ENCODE measurements around the gene ZDHHC8.
"Not testable (repeated sequence)": the region's sequence is repeated elsewhere in the genome, so short reads cannot be mapped to it uniquely, and the experiment has no call there.

The ZDHHC8 gene

DNA sequence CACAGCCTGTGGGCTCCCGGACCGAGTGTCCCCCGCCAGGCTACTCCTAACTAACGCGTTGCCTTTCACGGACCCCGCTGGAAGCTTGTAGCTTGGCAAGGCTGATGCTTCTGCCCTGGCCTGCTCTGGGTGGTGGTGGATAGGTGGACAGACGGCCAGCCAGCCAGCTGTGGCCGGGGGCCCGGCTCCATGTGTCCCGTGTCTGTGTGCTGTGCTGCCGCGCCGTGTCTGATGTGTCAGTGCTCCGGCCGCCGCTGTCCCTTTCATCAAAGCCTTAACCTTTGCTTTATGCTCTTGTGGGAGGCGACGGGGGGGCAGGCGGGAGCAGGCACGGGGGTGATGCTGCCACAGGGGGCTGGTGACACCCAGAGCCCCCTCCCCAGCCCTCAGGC is 14.2 kb downstream of the ZDHHC8 start:
- DNase-seq, result no peak

DNA sequence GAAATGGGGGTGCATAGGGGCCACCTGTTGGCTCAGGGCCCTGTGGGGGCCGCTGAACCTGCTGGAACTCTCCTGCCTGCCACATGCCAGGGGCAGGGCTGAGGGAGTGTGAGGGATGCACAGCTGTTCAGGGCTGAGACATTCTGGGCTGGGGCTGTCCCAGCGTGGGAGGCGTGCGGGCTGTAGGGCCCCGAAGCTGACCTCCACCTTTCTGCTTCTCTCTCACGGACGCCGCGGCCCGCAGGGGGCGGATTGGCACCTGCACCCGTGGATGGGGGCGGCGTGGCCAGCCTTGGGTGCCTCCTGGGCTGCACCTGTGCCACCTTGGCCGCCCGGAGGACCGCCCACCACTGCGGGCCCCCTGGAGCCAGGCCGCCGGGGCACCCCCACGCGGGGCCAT is 15.2 kb downstream of the ZDHHC8 start:
- no peak for DNase-seq

DNA sequence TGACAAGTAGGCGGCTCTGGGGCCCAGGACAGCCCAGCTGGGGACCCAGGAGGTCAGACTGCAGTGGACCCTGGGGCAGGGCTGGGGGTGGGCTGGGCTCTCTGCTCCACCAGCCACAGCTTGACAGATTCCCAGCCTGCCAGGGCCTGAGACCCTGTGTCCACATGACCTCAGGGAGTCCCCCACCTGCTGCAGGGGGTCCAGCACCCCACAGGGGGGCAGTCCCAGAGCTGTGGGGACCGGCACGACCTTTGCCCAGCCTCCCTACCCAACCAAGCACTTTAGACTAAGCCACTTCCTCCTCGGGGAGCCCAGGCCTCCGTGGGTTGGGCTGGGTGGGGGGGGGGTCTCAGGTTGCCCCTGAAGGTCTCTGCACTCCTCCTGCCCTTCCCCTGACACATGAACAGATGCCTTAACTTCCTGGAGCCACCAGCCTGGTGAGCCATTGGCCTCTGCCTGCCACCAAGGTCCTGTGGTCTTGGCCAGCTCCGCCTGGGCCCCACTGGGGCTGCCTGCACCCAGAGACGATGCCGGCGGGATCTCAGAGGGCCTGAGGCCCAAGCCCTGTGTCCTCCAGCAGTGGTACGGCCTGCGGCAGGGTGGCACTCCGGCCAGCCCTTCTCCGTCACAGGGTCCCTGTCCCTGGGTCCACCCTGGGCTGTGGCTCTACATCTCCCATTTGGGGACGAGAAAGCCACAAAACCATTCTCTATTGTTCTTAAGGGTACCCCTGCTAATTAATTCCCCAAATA is 15.8 kb downstream of the ZDHHC8 start:
- no peak for DNase-seq

DNA sequence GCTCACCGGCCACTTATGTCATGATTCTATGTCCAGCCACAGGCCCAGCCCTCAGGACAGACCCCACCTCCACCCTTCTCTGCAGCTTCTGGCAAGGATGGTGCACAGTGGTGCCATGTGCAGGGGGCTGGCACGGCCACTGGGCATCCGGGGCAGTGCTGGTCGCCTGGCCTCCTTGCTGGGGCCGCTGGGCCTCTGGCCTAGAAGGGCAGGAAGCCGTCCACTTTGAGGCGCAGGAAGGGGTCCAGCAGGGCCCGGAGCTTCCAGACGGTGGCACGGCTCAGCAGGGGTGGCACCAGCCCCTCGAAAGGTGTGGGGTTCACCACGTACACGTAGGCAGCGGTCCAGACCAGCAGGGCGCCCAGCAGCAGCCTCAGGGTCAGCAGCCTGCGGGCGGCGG is 16.8 kb downstream of the ZDHHC8 start:
- DNase-seq, result no peak

DNA sequence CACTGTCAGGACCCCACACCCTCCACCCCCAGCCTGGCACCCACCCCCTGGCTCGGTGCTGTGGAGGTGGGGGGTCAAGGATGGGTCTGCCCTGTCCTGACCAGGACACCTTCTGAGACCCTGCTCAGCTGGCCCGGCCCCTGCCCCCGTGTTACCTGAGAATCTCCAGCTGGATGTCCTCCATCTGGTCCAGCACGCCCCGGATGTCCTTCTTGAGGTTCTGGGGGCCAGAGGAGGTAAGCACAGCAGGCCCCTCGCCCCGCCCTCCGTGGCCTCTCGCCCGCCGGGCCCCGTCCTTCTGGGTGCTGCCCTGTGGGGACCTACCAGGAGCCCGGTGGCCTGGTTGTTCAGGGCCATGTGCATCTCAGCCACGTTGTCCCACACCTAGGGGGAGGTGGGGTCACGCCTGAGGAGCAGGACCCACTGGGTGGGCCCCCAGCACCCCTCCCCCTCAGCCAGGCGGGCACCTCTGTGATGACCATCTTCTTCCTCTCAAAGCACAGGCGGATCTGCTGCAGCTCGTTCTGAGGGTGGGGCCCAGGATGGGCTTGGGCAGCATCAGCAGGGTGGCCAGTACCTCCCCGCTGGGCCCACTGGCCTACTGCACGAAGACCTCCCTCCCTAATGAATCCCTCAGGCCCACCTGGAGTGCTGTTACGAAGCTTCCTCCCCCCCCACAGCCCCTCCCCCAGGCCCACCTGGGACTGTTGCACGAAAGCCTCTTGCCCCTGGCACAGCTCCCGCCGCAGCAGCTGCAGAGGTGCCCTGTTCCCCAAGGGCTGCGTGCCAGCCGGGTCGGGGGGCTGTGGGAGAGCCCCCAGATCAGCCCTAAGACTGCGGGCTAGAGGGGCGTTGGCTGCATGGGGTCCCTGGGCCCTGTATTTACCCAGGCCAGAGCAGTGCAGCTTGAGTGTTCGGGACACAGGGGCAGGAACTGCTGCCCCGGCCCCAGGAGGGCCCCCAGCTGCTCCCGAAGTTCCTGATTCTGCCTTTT is 17.9 kb downstream of the ZDHHC8 start:
- no peak for DNase-seq

DNA sequence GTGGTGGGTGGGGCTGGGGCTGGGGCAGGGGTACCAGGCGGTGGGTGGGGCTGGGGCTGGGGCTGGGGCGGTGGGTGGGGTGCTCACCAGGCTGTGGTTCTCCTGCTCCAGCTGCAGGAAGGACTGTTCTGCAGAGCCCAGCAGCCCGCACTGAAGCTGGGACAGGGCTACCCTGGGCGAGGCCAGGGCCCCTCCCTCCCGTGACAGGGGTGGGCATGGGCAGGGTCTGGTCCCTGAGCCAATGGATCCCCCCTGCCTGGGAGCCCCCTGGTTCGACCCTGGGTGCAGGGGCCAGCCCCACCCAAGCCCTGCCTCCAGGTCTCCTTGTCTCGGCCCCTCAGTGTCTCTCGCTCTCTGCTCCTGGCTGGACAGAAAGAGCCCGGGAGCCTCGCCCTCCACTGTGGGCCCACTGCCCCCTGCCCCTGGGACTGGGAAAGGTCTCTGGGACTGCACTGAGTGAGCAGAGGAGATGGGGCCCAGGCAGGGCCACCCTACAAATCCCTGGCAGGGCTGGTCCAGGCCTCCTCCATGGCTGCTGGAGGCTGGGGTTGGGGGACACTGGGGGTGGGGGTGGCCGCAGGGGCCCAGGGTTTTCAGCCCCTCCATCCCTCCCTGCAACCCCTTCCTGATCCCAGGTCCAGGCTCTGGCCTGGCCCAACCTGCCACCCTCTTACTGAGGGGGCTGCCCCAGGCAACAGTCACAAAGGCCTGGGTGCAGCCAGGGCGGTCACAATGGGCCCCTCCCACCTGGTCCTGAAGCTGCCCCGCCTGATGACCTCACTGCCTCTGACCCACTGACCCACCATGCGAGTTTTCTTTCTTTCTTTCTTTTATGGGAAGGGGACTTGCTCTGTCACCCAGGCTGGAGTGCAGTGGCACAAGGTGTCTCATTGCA is 19.0 kb downstream of the ZDHHC8 start, which contains the start of gene CCDC188:
CCDC188 (minus strand) TSS at position 675 of the 895 bp plus-strand sequence; CDS start at position 606, 69 bp downstream.
- DNase-seq, result no peak

DNA sequence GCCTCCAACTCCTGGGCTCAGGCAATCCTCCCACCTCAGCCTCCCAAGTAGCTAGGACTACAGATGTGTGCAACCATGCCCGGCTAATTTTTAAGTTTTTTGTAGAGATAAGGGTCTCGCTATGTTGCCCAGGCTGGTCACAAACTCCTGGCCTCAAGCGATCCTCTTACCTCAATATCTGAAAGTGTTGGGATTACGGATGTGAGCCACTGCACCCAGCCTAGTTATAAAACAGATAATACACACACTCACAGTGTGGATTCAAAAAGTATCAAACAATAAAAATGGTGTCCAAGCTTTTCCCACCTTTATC is 19.6 kb downstream of the ZDHHC8 start:
- DNase-seq, result no peak

DNA sequence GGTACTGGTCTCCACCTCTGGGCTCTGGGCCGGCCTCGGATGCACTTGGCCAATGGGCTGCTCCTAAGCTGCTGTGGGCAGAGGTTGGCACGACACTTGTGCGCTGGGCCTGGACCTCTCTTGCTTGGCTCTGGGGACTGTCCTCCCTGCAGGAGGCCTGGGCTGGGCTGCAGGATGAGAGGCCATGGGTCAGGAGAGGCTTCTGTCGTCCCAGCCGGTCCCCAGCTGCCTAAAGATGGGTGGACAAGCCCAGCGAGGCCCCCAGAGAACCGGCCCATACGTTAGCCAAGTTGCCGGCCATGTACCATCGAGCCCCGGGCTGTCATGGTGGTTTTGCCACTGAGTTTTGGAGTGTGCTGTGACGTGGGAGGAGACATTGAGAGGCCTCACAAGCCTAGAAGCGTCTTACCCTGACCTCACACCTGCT is 20.9 kb downstream of the ZDHHC8 start:
- DNase-seq, result no peak

DNA sequence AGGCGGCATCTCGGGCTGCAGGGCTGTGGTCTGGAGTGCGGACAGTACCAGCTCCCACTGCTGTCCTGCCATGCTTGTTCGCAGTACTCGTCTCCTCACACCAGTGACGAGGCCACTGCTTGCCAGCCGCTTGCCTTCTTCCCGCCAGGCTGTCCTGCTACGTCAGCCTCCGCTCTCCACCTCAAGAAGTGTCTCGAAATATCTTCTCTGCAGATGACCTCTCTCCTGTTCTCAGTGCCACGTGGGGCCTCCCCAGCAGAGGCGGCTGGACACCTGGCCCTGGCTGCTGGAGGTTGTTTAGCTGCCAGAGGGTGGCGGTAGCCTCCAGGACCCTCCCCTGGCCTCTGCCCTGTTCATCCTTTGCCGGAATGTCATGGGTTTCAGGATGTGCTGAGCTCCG is 22.3 kb downstream of the ZDHHC8 start:
- no peak for DNase-seq

DNA sequence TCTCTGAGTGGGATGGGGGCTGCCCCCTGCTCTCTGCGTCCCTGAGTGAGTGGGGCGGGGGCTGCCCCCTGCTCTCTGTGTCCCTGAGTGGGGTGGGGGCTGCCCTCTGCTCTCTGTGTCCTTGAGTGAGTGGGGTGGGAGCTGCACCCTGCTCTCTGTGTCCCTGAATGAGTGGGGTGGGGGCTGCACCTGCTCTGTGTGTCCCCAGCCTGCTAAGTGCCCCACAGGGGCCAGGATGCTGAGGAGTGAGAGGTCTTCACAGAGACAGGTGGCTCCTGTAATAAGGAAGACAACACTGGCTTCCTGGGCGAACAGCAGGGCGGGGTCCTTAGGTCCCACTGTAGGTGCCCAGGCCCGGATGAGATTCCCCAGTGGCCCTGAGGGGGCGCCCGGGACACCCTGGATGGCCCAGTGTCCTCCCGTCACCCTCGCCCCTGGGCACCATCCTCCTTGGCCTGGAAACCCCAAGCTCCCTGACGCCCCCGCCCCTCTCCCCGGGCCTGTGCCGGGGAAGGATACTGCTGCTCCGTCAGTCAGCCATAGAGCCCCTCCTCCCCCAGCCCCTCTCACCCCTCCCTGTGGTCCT is 23.1 kb downstream of the ZDHHC8 start:
- no peak for DNase-seq

DNA sequence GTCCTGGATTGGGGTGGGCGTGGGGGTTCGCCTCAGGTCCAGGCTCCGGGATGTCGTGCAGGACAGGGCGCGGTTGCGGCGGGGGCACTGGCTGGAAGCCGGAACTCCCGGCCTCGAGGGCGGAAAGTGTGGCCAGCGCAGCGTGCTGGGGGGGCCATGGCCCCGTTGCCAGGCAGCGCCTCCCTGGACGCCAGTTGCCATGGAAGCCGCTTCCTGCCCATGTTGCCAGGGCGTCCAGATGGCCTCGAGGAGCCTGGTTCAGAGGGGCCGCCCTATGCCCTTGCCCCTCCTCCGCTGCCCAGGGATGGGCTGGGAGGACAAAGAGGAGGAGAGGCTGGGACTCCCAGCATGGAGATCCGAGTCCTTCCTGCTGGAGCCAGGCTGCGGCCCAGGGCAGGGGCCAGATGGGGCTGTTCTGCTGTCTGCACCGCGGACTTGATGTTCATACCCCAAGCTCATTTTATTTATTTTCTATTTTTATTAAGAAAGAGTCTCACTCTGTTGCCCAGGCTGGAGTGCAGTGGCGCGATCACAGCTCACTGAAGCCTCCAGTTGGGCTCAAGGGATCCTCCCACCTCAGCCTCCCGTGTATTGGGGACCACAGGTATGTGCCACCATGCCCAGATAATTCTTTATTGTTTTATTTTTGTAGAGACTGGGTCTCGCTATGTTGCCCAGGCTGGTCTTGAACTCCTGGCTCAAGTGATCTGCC is 23.9 kb downstream of the ZDHHC8 start:
- DNase-seq, result no peak

DNA sequence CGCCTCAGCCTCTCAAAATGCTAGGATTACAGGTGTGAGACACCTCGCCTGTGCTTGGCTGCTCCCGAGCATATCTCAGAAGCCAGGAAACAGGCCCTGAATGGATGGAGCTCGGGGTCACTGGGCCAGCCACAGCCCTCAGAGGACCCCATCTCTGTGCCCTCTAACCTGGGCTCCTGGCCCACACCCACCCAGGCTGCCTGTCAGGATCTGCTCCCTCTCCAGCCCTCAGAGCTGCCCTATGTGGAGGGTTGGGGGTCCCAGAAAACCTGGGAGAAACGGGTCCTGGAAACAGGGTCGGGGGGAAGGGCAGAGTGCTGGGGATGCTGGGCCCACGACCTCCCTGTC is 24.4 kb downstream of the ZDHHC8 start:
- DNase-seq, result no peak

DNA sequence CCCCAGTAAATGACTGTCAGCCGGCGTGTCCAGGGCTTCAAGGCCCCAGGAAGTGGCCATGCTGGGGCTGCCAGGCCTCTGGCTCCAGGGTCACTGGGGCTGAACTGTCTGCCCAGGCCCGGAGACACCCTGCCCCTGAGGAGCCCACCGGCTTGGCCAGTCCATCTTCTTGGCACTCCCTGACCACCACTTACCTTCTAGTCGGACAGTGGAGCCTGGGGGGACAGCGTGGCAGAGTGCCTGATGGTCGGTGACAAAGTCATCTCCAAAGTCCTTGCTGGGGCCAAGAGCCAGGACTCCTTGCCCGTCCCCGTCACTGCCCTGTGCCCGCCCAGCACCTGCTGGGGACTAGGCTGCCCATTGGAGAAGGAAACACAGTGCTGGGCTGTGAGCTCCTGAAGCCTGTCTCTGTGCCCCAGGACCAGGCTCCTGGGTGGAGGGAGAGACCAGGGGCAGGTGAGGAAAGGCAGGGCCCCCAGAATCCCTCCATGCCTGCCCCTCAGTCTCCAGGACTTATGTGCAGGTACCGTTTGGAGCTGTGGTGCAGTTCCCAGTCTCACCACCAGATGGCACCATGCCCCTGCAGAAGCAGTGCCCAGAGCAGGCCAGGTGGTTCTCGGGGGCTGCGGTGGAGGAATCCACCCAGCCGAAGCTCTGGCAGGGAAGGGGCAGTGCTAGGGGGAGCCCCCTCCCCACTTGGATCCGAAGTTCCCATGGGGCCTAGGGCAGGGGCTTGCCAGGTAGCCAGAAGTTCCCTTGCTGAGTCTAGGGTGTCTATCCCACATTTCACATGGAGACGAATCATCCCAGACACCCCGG is 25.2 kb downstream of the ZDHHC8 start:
- DNase-seq, result peak; percentile 54

DNA sequence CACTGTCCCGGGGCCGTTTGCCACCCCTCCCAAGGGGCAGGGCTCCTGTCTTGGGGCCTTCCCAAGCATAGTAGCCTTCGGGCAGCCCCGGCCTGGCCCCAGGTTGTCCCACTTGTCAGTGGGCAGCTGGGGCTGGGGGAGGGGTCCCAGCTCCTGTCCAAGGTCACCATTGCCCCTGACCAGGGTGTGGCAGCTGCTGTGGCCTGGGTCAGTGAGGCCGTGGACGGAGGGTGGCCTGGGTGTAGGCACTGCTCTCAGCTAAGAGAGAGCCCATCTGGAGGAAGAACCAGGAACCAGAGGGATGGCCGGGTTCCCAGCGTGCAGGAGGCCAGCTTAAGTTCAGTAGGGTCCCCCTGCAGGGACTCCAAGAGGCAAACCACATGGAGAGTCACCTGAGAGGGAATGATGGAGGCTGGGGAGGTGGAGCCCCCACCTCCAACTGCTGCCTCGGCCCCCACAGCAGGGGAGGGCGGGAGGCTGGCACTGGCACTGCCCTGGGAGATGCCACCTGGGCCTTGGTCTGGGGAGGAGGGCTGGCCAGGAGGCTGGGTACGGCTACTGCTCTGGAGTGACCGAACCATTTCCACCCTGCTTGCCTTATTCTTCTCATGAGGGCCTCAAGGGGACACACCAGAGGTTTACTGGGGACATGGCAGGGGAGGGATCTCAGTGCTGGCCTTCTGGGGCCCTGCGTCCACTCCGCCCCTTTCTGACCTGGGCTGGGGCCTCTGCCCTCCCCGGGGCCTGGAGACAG is 26.0 kb downstream of the ZDHHC8 start:
- no peak for DNase-seq

DNA sequence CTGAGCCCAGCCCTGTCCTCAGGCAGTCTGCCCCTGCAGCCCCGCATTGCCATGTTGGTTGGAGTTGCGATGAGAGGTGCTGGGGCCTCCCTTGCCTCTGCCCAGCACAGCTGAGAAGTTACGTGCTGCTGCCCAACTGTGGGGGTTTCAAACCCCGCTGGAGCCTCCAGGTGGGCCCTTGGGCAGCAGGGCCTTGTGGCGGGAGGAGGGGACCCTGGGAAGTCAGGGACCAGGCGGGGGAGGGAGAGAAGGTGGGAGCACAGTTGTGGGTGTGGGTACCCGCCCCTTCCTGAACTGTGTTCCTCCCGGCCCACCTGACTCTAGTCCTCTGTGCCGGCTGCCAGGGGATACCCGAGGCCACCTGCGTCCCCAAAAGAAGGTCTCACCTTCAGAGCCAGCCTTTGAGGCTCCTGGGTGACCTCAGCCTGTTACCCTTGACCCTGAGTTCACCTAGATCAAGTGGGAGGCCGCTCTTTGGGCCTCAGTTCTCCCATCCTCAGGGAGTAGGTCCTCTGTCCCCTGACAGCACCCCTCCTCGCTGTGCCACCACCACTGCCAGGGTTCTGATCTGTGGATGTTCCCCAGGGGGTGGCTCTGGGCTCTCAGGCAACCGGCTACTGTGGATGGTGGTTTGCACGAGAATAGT is 26.9 kb downstream of the ZDHHC8 start:
- DNase-seq, result no peak

DNA sequence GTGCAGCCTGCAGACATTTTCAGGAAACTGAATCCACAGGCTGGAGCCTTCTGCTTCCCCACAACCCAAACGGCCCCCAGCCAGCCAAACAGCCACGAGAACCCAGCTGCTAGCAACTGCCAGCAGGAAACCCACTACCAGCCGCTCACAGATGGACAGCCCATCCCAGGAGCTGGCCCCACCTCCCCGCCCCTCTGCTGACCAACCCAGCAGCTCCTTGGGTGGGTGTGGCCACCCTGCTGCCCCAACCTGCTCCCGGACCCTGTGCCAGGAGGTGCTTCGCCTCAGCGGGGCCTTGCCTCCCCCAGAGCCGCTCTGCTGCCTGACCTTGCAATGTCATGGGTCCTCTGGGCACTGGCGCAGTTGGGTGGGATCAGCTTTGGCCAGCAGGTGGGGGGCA is 27.5 kb downstream of the ZDHHC8 start:
- no peak for DNase-seq

DNA sequence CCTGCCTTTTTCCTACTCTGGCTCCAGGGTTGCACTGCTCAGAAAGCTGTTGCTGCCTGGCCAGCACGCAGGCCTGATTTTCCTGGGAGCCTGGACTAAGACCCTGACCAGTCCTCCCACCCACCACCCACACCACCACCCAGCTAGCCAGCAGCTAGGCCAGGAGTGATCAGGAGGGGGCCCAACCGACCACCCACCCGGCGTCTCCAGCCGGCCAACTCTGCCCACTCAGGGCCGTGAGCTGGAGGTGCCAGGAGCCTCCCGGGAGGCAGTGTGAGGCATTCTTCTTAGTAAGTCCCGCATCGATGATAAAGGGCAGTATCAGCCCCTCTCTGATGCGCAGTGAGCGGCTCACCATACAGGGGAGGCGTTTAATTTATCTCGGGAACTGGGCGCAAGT is 27.9 kb downstream of the ZDHHC8 start:
- not testable (repeated sequence) for DNase-seq

DNA sequence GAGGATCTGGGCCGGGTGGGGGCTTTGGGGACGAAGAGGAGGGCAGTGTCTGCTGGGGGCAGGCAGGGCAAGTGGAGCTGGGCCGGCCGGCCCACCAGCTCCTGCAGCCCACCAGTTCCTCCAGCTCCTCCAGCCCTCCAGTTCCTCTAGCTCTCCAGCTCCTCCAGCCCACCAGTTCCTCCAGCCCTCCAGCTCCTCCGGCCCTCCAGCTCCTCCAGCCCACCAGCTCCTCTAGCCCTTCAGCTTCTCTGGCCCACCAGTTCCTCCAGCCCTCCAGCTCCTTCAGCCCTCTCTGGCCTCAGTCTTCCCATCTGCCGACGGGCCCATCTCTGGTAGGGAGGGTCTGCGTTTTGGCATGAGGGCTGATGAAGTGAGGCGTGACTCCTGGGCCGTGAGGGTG is 28.4 kb downstream of the ZDHHC8 start:
- DNase-seq, result no peak

DNA sequence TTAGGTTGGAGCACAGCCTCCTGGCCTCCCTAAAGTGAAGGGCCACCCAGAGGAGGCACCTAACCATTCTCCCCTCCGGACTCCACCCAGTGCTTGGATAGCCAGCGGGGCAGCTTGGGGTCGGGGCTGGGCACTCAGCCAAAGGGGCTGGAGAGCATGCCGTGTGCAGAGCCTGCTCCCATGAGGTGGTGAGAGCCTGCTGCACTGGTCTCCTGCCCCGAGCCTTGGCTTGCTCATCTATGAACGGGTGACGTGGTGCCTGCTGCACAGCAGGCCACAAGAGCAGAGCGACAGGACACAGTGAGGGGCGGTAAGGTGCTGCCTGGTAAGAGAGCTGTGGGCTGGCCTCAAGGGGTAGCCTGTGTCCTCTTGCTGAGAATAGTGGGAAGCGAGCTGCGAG is 33.3 kb downstream of the ZDHHC8 start:
- no peak for DNase-seq

DNA sequence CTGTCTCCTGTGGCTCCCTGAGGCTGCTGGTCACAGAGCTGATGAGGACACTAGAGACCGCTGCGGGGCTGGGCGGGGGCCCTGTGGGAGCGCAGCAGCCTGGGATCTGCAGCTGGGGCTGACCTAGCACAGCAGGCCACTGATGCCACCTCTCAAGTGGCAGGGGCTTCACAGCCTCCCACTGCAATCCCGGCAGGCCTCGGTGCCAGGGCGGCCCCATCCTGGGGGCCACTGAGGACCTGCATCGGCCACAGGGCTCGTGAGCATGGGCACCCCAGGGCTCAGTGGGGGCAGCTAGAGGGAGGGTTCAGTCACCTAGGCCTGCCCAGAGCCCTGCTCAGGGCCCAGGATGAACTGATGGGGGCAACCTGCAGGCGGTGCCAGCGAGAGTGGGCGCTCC is 33.8 kb downstream of the ZDHHC8 start:
- no peak for DNase-seq

All from NK-92 treated with Interleukin-12 subunit alpha and Interleukin-12 subunit beta, amount 100 ng/mL, for 24 hours (cell line).